ENCODE data around the gene PFKFB1. TPM values are rescaled to one million over a fixed set of nuclear protein-coding genes. Genes with fewer than 3 reads are reported as not detected.

PFKFB1 gene
- total RNA-seq, 1 experiment from 2014 or later: 0.81 TPM

GRCh38 chrX:55008571-55009358 is 14.8 kb upstream of the PFKFB1 start:
- Histone ChIP-seq H4K20me1 (ENCODE audit: insufficient read depth) (no peaks in the 10 kb centered on the region), H3K9me3 (ENCODE audit: control insufficient read depth in 1 of 2, insufficient read depth in 1 of 2, low read depth in 1 of 2, low read length in 2 of 2) (no peaks in the 10 kb centered on the region), H3K9me2 (ENCODE audit: insufficient read depth) (no peaks in the 10 kb centered on the region), H3K4me3 (replicated peaks in 1 of 2; ENCODE audit: low read depth in 1 of 2, low read length in 2 of 2) (peak overlapping the region in 1 of 2 experiments; percentile 18; a peak in 1 of 4 replicates), H3K4me1 (ENCODE audit: control insufficient read depth in 1 of 2, insufficient read depth in 2 of 2, low read length in 2 of 2) (peaks cover 16 to 40% of the 10 kb centered on the region in 2 experiments), H3K79me2 (ENCODE audit: insufficient read depth, low read length) (no peaks in the 10 kb centered on the region), H3K9ac (ENCODE audit: low read length) (no peak overlapping the region; the same call in 1 of the 2 replicates), H3K36me3 (ENCODE audit: control insufficient read depth in 1 of 2, insufficient read depth in 2 of 2, low read length in 2 of 2) (no peaks in the 10 kb centered on the region; a peak in 1 of 4 replicates), H3K4me2 (ENCODE audit: low read length) (peak overlapping the region; percentile 58), H3K27me3 (ENCODE audit: insufficient read depth, low read length) (no peaks in the 10 kb centered on the region), H2AFZ (ENCODE audit: low read depth, low read length, poor library complexity, severe bottlenecking) (no peak overlapping the region), H3K27ac (ENCODE audit: low read depth, low read length) (peak overlapping the region; percentile 72)
- ChIA-PET POLR2A (interaction anchor here (3.0 kb wide), 1 partner anchor 9 kb away, joined by 10 read pairs; the partner anchor contains the start of gene APEX2), RAD21 (ENCODE audit: low non-redundant PET in 1 of 2, low total read pairs in 2 of 2, uncharacterized antibody in 2 of 2, unreplicated experiment in 2 of 2) (no interaction called here), CTCF (no interaction called here)
- TF ChIP-seq ELF1 (IDR thresholded peaks at IDR 0.05; ENCODE audit: borderline replicate concordance, low read depth): no peak
- TF ChIP-seq POLR2AphosphoS5 (IDR thresholded peaks at IDR 0.05; ENCODE audit: low read depth, low read length): peak; percentile 22; the same call in 1 of the 2 replicates
- TF ChIP-seq ATF3 (IDR thresholded peaks at IDR 0.05): no peak
- TF ChIP-seq EZH2 (IDR thresholded peaks at IDR 0.05): no peak
- no peak for TF ChIP-seq TCF7L2 (IDR thresholded peaks at IDR 0.05; ENCODE audit: borderline replicate concordance, extremely low read depth, insufficient read depth, insufficient read length)
- TF ChIP-seq, protein P1, sequence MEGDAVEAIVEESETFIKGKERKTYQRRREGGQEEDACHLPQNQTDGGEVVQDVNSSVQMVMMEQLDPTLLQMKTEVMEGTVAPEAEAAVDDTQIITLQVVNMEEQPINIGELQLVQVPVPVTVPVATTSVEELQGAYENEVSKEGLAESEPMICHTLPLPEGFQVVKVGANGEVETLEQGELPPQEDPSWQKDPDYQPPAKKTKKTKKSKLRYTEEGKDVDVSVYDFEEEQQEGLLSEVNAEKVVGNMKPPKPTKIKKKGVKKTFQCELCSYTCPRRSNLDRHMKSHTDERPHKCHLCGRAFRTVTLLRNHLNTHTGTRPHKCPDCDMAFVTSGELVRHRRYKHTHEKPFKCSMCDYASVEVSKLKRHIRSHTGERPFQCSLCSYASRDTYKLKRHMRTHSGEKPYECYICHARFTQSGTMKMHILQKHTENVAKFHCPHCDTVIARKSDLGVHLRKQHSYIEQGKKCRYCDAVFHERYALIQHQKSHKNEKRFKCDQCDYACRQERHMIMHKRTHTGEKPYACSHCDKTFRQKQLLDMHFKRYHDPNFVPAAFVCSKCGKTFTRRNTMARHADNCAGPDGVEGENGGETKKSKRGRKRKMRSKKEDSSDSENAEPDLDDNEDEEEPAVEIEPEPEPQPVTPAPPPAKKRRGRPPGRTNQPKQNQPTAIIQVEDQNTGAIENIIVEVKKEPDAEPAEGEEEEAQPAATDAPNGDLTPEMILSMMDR (IDR thresholded peaks at IDR 0.05 in 2 of 3, conservative IDR thresholded peaks at IDR 0.05 in 1 of 3; ENCODE audit: borderline replicate concordance in 1 of 3, insufficient read depth in 1 of 3, low read depth in 2 of 3, low read length in 2 of 3): no peak
- intact Hi-C loops (cut with micrococcal nuclease): no loop called here
- no TSS peak for BruUV-seq (replicated peaks)
- ATAC-seq (peak; percentile 57), DNase-seq (ENCODE audit: low read depth, low spot score) (peak; percentile 12)

Measured in HCT116 (cell line).